Psoas muscle (tissue), 8 donors: ENCODE data around the gene SPECC1L. TPM values are rescaled to one million over a fixed set of nuclear protein-coding genes. Genes with fewer than 3 reads are reported as not detected.
"Not testable (repeated sequence)": the region's sequence is repeated elsewhere in the genome, so short reads cannot be mapped to it uniquely, and the experiment has no call there.

ENCODE experiments used
- ATAC-seq, 4 donors: fragments of 200-7000 bp; cut with Tn5 transposase; one replicate each; pipeline ENCODE4 v1.9.1; 2020; ENCODE audit warnings: moderate library complexity in 3 of 4, mild to moderate bottlenecking in 2 of 4
- DNase-seq, 2 donors: peaks; one replicate each; pipeline ENCODE4 v3.0.0-alpha.2; 2020
- H3K27ac ChIP-seq: fragments of 200-600 bp; one replicate; pipeline ENCODE4 v1.8.0; 2022
- H3K27me3 ChIP-seq, 3 donors: fragments of 200-600 bp in 1 of 3; one replicate each; pipeline versions ENCODE4 v1.6.1 to v1.8.0; 2013 to 2022; ENCODE audit warnings: low read length in 2 of 3, mild to moderate bottlenecking in 2 of 3, moderate library complexity in 1 of 3; ENCODE audit not compliant: insufficient read depth in 3 of 3
- H3K36me3 ChIP-seq, 2 donors: fragments of 200-600 bp in 1 of 2; one replicate each; pipeline versions ENCODE4 v1.6.1 to v1.8.0; 2013 to 2022; ENCODE audit warnings: low read depth in 1 of 2, mild to moderate bottlenecking in 1 of 2, moderate library complexity in 1 of 2; ENCODE audit not compliant: insufficient read depth in 1 of 2
- H3K4me1 ChIP-seq: fragments of 200-600 bp; one replicate; pipeline ENCODE4 v1.8.0; 2022
- H3K4me3 ChIP-seq: fragments of 200-600 bp; one replicate; pipeline ENCODE4 v1.8.0; 2022; ENCODE audit warnings: mild to moderate bottlenecking
- H3K9me3 ChIP-seq: fragments of 200-600 bp; one replicate; pipeline ENCODE4 v1.8.0; 2022
- CTCF ChIP-seq: fragments of 200-600 bp; IDR thresholded peaks from one replicate; pipeline ENCODE4 v1.8.0; 2022; ENCODE audit warnings: antibody characterized with exemption
- WGBS, 3 donors: extraction: QIAGEN DNeasy Blood & Tissue Kit; methylation state at CpG; one replicate each; pipeline versions ENCODE4 v1.1.6 to v1.1.7; 2013; 5-methylcytosine and 5-hydroxymethylcytosine counted together
- intact Hi-C, 2 donors: fragments of 100-400 bp; cut with DNase I; formaldehyde crosslinking; loops; one replicate each; pipeline versions ENCODE4 v1.11.0 to v1.14.2; 2022
- polyA plus RNA-seq, 3 donors: library from polyadenylated mRNA; stranded (reverse); fragments of 200-250 nt; gene quantifications; one replicate each; pipeline ENCODE4 v1.2.3, GENCODE V29; 2013
- total RNA-seq, 4 donors: library from RNA; stranded (reverse); fragmentation: NEBNext Ultra II Directional in 2 of 4; extraction: Animal tissue kit (Norgen Biotek cat#: 25700) in 2 of 4; gene quantifications; one replicate each; pipeline versions ENCODE4 v1.2.1 to v1.2.4, GENCODE V29; 2021 to 2023
- donor health status: healthy with polysubstance abuse.
- donor health status: DM: no; HTN: no; CAD: no; lungs with moderate emphysema.
- donor health status: Bipolar disorder and iron deficiency.
- donor health status: healthy.
- donor health status: DM: yes; HTN: yes; CAD: no.
- donor health status: DM: no; HTN: no; CAD: no.
- donor health status: DM: no; HTN: no; CAD: no.
- donor health status: DM: yes; HTN: yes; CAD: no.

The SPECC1L gene
- total and polyA plus RNA-seq, 7 donors = 6.8 to 29.9 (median 23.6) TPM

- ATAC-seq = no peak
- Histone ChIP-seq H3K27ac (no peak overlapping the region), H3K4me3 (no peak overlapping the region), H3K4me1 (no peaks in the 10 kb centered on the region), H3K9me3 (no peaks in the 10 kb centered on the region), H3K27me3 (no peaks in the 10 kb centered on the region), H3K36me3 (peaks cover 0 to 38% of the 10 kb centered on the region in 2 donors)
- no peak for TF ChIP-seq CTCF
- 64 to 82% (median 78%) methylated on average over 2 of the region's 2 CpGs for WGBS, 3 donors
- intact Hi-C loops = no loop called here
- no peak for DNase-seq
These were observed 44.8 kb downstream of the SPECC1L start for GRCh38 chr22:24315367-24315966.

GRCh38 chr22:24316264-24316663 is 45.6 kb downstream of the SPECC1L start:
- H3K4me1 ChIP-seq, H3K27me3 ChIP-seq, DNase-seq, H3K9me3 ChIP-seq, ATAC-seq, H3K27ac ChIP-seq, H3K4me3 ChIP-seq, intact Hi-C loops: not testable (repeated sequence)
- WGBS, 3 donors = 82 to 85% (median 85%) methylated on average over 5 to 6 of the region's 6 CpGs
- H3K36me3 ChIP-seq = peaks cover 0 to 45% of the 10 kb centered on the region in 2 donors

- 94 to 95% (median 95%) methylated on average over 13 to 30 of the region's 30 CpGs for WGBS, 3 donors
- H3K36me3 ChIP-seq = peaks cover 0 to 57% of the 10 kb centered on the region in 2 donors
- H3K4me3 ChIP-seq, DNase-seq, intact Hi-C loops, ATAC-seq, H3K9me3 ChIP-seq, H3K4me1 ChIP-seq, H3K27ac ChIP-seq, H3K27me3 ChIP-seq: not testable (repeated sequence)
These were observed 46.9 kb downstream of the SPECC1L start for GRCh38 chr22:24317511-24317910.

- TF ChIP-seq CTCF = no peak
- Histone ChIP-seq H3K4me3 (no peak overlapping the region), H3K27ac (no peak overlapping the region), H3K4me1 (no peaks in the 10 kb centered on the region), H3K9me3 (no peaks in the 10 kb centered on the region), H3K36me3 (peaks cover 0 to 53% of the 10 kb centered on the region in 2 donors), H3K27me3 (no peaks in the 10 kb centered on the region)
- 93 to 95% (median 94%) methylated on average over 3 of the region's 3 CpGs for WGBS, 3 donors
- intact Hi-C loops = no loop called here
- ATAC-seq (no peak), DNase-seq (no peak)
These were observed 48.8 kb downstream of the SPECC1L start for GRCh38 chr22:24319451-24319850.

GRCh38 chr22:24321999-24322398 is 51.4 kb downstream of the SPECC1L start:
- DNase-seq (no peak), ATAC-seq (no peak)
- Histone ChIP-seq H3K4me1 (no peaks in the 10 kb centered on the region), H3K4me3 (no peak overlapping the region), H3K9me3 (no peaks in the 10 kb centered on the region), H3K27ac (no peak overlapping the region), H3K27me3 (no peaks in the 10 kb centered on the region), H3K36me3 (peaks cover 0 to 60% of the 10 kb centered on the region in 2 donors)
- WGBS, 3 donors = 89 to 93% (median 90%) methylated on average over 13 of the region's 13 CpGs
- TF ChIP-seq CTCF = no peak
- intact Hi-C loops = loop anchor here in 1 of 2 donors (10.0 kb wide), 1 partner anchor 183 kb away; no protein-coding TSS in a partner anchor
